ENCODE results near the gene ESRRA.

DNA sequence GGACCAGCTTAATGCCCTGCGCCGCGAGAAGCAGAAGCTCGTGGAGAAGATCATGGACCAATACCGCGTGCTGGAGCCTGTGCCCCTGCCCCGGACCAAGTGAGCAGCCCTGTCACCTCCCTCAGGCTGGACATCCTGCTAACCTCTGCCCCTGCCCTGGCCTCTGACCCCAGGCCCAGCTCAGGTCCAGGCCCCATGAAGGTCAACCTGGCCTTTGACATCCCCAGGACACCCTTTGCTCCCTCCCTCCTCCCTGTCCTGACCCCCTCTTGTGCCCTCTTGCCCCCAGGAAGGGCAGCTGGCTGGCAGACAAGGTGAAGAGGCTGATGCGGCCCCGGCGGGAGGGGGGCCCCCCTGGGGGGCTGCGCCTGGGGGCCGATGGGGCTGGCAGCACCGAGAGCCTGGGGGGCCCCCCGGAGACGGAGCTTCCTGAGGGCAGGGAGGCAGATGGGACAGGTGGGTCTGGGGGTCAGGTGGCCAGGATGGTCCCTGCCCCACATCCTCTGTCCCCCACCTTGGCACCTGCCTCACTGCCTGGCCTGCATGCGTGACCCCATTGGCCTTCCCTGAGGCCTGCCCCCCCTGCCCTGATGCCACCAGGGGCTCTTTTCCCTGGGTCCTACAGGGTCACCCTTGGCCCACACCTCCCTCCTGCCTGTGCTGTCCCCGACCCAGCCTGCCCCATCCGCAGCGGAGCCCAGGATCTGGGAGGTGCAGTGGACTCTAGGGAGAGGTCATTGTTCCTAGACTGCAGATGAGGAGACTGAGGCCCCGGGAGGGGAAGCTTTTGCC is 48.6 kb downstream of the ESRRA start:
- TF ChIP-seq EZH2 (IDR thresholded peaks at IDR 0.05; ENCODE audit: insufficient read depth, poor library complexity, severe bottlenecking) (no peak), EZH2phosphoT487 (IDR thresholded peaks at IDR 0.05; ENCODE audit: insufficient read depth, low read depth) (no peak)

Data from GM23248 (cell line).